MV-4-11 (cell line): ENCODE data around the gene S100Z.
"Not testable (repeated sequence)": the region's sequence is repeated elsewhere in the genome, so short reads cannot be mapped to it uniquely, and the experiment has no call there.

Experiments
- DNase-seq: peaks from one replicate; lab custom pipeline; 2025; lab: John Stamatoyannopoulos, UW

S100Z gene

GRCh38 chr5:76826416-76826815, 23.4 kb upstream of the S100Z start:
- not testable (repeated sequence) for DNase-seq

GRCh38 chr5:76831110-76831452, 18.7 kb upstream of the S100Z start:
- DNase-seq, result no peak

- DNase-seq, result no peak
These were observed 13.6 kb upstream of the S100Z start for GRCh38 chr5:76836181-76836580.

GRCh38 chr5:76836585-76836984, 13.2 kb upstream of the S100Z start:
- no peak for DNase-seq

- DNase-seq, result no peak
These were observed 11.1 kb upstream of the S100Z start for GRCh38 chr5:76838481-76839261.

GRCh38 chr5:76841361-76841760, 8.5 kb upstream of the S100Z start:
- DNase-seq, result no peak

- DNase-seq, result no peak
These were observed 3.9 kb upstream of the S100Z start for GRCh38 chr5:76845890-76846289.

GRCh38 chr5:76850543-76851145, 830 bp downstream of the S100Z start:
- no peak for DNase-seq

- peak; percentile 38 for DNase-seq
These were observed 2.0 kb downstream of the S100Z start for GRCh38 chr5:76851728-76852369.

GRCh38 chr5:76852772-76853171, 3.0 kb downstream of the S100Z start:
- DNase-seq, result no peak

- DNase-seq, result peak; percentile 9
These were observed 3.9 kb downstream of the S100Z start for GRCh38 chr5:76853741-76854140.

GRCh38 chr5:76854644-76855043, 4.8 kb downstream of the S100Z start:
- DNase-seq, result no peak

- not testable (repeated sequence) for DNase-seq
These were observed 5.7 kb downstream of the S100Z start for GRCh38 chr5:76855501-76855900.

GRCh38 chr5:76855961-76856360, 6.1 kb downstream of the S100Z start:
- peak; percentile 90 for DNase-seq

- DNase-seq, result peak; percentile 60
These were observed 7.0 kb downstream of the S100Z start for GRCh38 chr5:76856800-76857199.

- DNase-seq, result peak; percentile 74
These were observed 9.9 kb downstream of the S100Z start for GRCh38 chr5:76859591-76860247.

- no peak for DNase-seq
These were observed 11.8 kb downstream of the S100Z start for GRCh38 chr5:76861612-76862011.

- no peak for DNase-seq
These were observed 13.2 kb downstream of the S100Z start for GRCh38 chr5:76863001-76863400.

- DNase-seq, result no peak
These were observed 16.7 kb downstream of the S100Z start for GRCh38 chr5:76866503-76866902.

GRCh38 chr5:76867038-76867437, 17.2 kb downstream of the S100Z start:
- DNase-seq, result no peak

GRCh38 chr5:76867827-76868693, 18.2 kb downstream of the S100Z start:
- peak; percentile 57 for DNase-seq

- no peak for DNase-seq
These were observed 20.2 kb downstream of the S100Z start for GRCh38 chr5:76870046-76870445.
